HepG2 (cell line): Measurements from ENCODE around the gene LGI1. TPM values are rescaled to one million over a fixed set of nuclear protein-coding genes. Genes with fewer than 3 reads are reported as not detected.

Experiments
- ATAC-seq: fragments of 200-7000 bp; cut with Tn5 transposase; 3 replicates; pipeline ENCODE4 v1.9.1; 2020; ENCODE audit warnings: mild to moderate bottlenecking, moderate library complexity
- BruUV-seq: library from RNA; stranded (reverse); fragments of 400-500 nt; replicated peaks from 2 replicates; lab custom pipeline; 2021; lab: Mats Ljungman, UMichigan
- CTCF ChIA-PET: fragments of 300-600 bp; formaldehyde crosslinking; extraction: SDS; loops from one replicate; lab custom pipeline; 2021; ENCODE audit warnings: low total read pairs, inconsistent platforms, low intra/inter-chr PET ratio; lab: Yijun Ruan, JAX
- POLR2A ChIA-PET: fragments of 350-600 bp; sonication (Branson Sonifier 250); formaldehyde crosslinking; loops from one replicate; lab custom pipeline; 2020; ENCODE audit warnings: antibody characterized with exemption, inconsistent platforms; lab: Yijun Ruan, JAX
- DNase-seq: peaks from one replicate; pipeline ENCODE4 v3.0.0-alpha.2; 2015; ENCODE audit warnings: low spot score
- FAIRE-seq: peaks from 3 replicates; lab custom pipeline; 2011; peaks lifted over from hg19 to GRCh38; lab: Jason Lieb, UNC
- H2AFZ ChIP-seq: one replicate; pipeline ENCODE4 v1.6.1; 2011; ENCODE audit warnings: low read length, inconsistent platforms
- H3K27ac ChIP-seq: fragments of 300-600 bp; 3 replicates; pipeline ENCODE4 v1.8.0; 2011; ENCODE audit warnings: mixed run types, mild to moderate bottlenecking, mixed read lengths, low read length, inconsistent platforms; ENCODE audit not compliant: insufficient read depth; ENCODE audit errors: extremely low read length
- H3K27me3 ChIP-seq, 2 experiments: fragments of 200-600 bp in 1 of 2; 2 replicates in 1 of 2; 3 replicates in 1 of 2; pipeline versions ENCODE4 v1.6.0 to v1.8.0; 2011; ENCODE audit warnings: low read length in 2 of 2, mild to moderate bottlenecking in 2 of 2, moderate library complexity in 2 of 2, inconsistent platforms in 1 of 2; ENCODE audit not compliant: insufficient read depth in 2 of 2, control insufficient read depth in 1 of 2
- H3K36me3 ChIP-seq, 2 experiments: fragments of 200-600 bp in 1 of 2; replicated peaks in 1 of 2; 2 replicates in 1 of 2; 3 replicates in 1 of 2; pipeline versions ENCODE4 v1.5.1 to v1.8.0; 2011; ENCODE audit warnings: low read length in 2 of 2, inconsistent platforms in 1 of 2; ENCODE audit not compliant: insufficient read depth in 2 of 2, control insufficient read depth in 1 of 2
- H3K4me1 ChIP-seq: 2 replicates; pipeline ENCODE4 v1.5.1; 2012; ENCODE audit warnings: low read length, inconsistent platforms; ENCODE audit not compliant: insufficient read depth
- H3K4me2 ChIP-seq: 2 replicates; pipeline ENCODE4 v1.6.0; 2011; ENCODE audit warnings: low read depth, low read length, inconsistent platforms
- H3K4me3 ChIP-seq, 3 experiments: fragments of 200-600 bp in 1 of 3; sonication (generic), shearing (Covaris generic) in 1 of 3; replicated peaks in 1 of 3; 2 replicates each; pipeline ENCODE4 v1.5.1; 2011 to 2016; ENCODE audit warnings: low read length in 3 of 3, inconsistent platforms in 2 of 3, low read depth in 2 of 3, mild to moderate bottlenecking in 2 of 3, control low read depth in 1 of 3, mixed read lengths in 1 of 3; ENCODE audit not compliant: insufficient read depth in 1 of 3
- H3K79me2 ChIP-seq: one replicate; pipeline ENCODE4 v1.6.1; 2011; ENCODE audit warnings: low read length, inconsistent platforms; ENCODE audit not compliant: insufficient read depth
- H3K9ac ChIP-seq: 2 replicates; pipeline ENCODE4 v1.6.0; 2011; ENCODE audit warnings: mild to moderate bottlenecking, low read depth, low read length, inconsistent platforms; ENCODE audit not compliant: insufficient read depth
- H3K9me3 ChIP-seq: 2 replicates; pipeline ENCODE4 v1.5.1; 2012; ENCODE audit warnings: mild to moderate bottlenecking, low read length
- H4K20me1 ChIP-seq: 2 replicates; pipeline ENCODE4 v1.6.0; 2011; ENCODE audit warnings: inconsistent platforms, mild to moderate bottlenecking, low read length, moderate library complexity; ENCODE audit not compliant: insufficient read depth
- PPARG ChIP-seq: conservative IDR thresholded peaks from 2 replicates; pipeline ENCODE4 v1.6.1; 2016; ENCODE audit warnings: missing biosample characterization, missing genetic modification reagents
- RXRB ChIP-seq: IDR thresholded peaks from 2 replicates; pipeline ENCODE4 v1.6.1; 2016; ENCODE audit warnings: borderline replicate concordance, missing genetic modification reagents, missing compliant biosample characterization
- SRSF1 ChIP-seq: fragments of 200-400 bp; formaldehyde crosslinking; optimal IDR thresholded peaks from 2 replicates; pipeline ENCODE3; 2017; ENCODE audit warnings: mild to moderate bottlenecking, low read depth, low read length, moderate library complexity
- WGBS: methylation state at CpG from one replicate; pipeline ENCODE4 v1.1.6; 2017; ENCODE audit warnings: low lambda C conversion rate; 5-methylcytosine and 5-hydroxymethylcytosine counted together
- in situ Hi-C: cut with HindIII; loops from 2 replicates; pipeline ENCODE4 v1.10.0; 2017; ENCODE audit warnings: low pct_unique_long_range_greater_than_20kb; ENCODE audit not compliant: extremely low pct_ligation_motif_present
- intact Hi-C: fragments of 100-400 bp; cut with micrococcal nuclease; formaldehyde crosslinking; loops from one replicate; pipeline ENCODE4 v1.10.0; 2022; ENCODE audit not compliant: unreplicated experiment
- polyA plus RNA-seq, 8 experiments: library from polyadenylated mRNA; depleted of rRNA in 3 of 8; stranded (reverse) in 7 of 8; unstranded in 1 of 8; fragments of >200 nt; fragmentation: Illumina TruSeq in 4 of 8; extraction: Trizol in 4 of 8; gene quantifications; 2 replicates each; pipeline versions ENCODE4 v1.2.1 to v1.2.3, GENCODE V29; 2011 to 2016; ENCODE audit warnings: low read depth in 4 of 8, missing spikeins in 1 of 8, mixed read lengths in 1 of 8; ENCODE audit not compliant: insufficient read depth in 1 of 8
- total RNA-seq, 5 experiments: library from RNA; depleted of rRNA; stranded (reverse); fragments of >200 nt; fragmentation: Illumina TruSeq; extraction: Trizol; gene quantifications; 2 replicates each; pipeline ENCODE4 v1.2.3, GENCODE V29; 2016; ENCODE audit warnings: low read depth in 1 of 5

Gene LGI1
- total and polyA plus RNA-seq, 2 of the 13 experiments (the other 11 are each of a cell fraction or from before 2014, with no cell fraction given): not detected

- no peak overlapping the region for H2AFZ ChIP-seq
- 50% methylated on average over 5 of the region's 5 CpGs for WGBS
- peaks cover 0 to 46% of the 10 kb centered on the region in 2 experiments for H3K27me3 ChIP-seq
- no peak overlapping the region for H3K4me3 ChIP-seq
- no peak for DNase-seq
- H3K36me3 ChIP-seq: no peaks in the 10 kb centered on the region
- H3K27ac ChIP-seq: no peak overlapping the region
- no peak for FAIRE-seq
- no peaks in the 10 kb centered on the region for H4K20me1 ChIP-seq
- no peaks in the 10 kb centered on the region for H3K79me2 ChIP-seq
- ChIA-PET POLR2A (no interaction called here), CTCF (no interaction called here)
- no peak overlapping the region for H3K9ac ChIP-seq
- in situ Hi-C loops (no loop called here), intact Hi-C loops (no loop called here)
- H3K4me1 ChIP-seq: no peaks in the 10 kb centered on the region
- BruUV-seq: no TSS peak
- no peak overlapping the region for H3K4me2 ChIP-seq
- TF ChIP-seq SRSF1 (no peak), PPARG (CRISPR knock-in tag) (no peak)
- no peaks in the 10 kb centered on the region for H3K9me3 ChIP-seq
- no peak for ATAC-seq
Measured at GRCh38 chr10:93758508-93758885, 761 bp downstream of the LGI1 start.

DNA sequence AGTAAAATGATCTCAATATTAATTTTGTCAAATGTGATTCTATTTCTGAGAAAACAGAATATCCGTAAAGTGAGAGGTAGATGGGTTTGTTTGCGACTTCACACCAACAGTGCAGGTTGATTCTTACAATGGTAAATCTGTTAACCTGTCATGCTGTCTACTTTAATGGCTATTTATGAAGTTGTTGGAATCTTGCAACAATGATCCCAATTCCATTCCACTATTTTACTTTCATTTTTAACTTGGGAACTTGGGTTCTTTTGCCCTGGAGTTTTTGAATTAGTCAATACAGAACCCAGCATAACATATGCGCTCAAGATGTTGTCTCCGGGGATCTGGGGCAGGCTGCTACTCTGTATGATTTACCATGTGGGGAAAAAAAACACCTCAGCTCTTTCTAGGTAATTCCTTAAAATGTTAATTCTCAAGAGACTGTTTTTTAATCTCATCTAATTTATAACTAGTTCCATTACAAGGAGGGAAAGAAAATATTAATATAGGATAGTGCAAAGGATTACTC lies 1.2 kb downstream of the LGI1 start:
- Histone ChIP-seq H3K27me3 (peaks cover 1 to 46% of the 10 kb centered on the region in 2 experiments), H3K9ac (no peak overlapping the region), H3K36me3 (no peaks in the 10 kb centered on the region), H3K4me3 (no peak overlapping the region), H3K79me2 (no peaks in the 10 kb centered on the region), H3K27ac (no peak overlapping the region), H3K4me1 (no peaks in the 10 kb centered on the region), H3K9me3 (no peaks in the 10 kb centered on the region), H4K20me1 (no peaks in the 10 kb centered on the region), H3K4me2 (no peak overlapping the region), H2AFZ (no peak overlapping the region)
- CTCF ChIA-PET: no interaction called here
- in situ Hi-C loops: no loop called here
- 84% methylated on average over 4 of the region's 4 CpGs for WGBS
- no peak for FAIRE-seq
- no TSS peak for BruUV-seq
- no peak for DNase-seq
- no peak for ATAC-seq
- POLR2A ChIA-PET: no interaction called here
- TF ChIP-seq RXRB: no peak
- intact Hi-C loops: no loop called here
